NCI-H1694 treated with DMSO at 0.1 percent for 48 hours (cell line): ENCODE data around the gene C2CD4D.

ENCODE experiments used
- DNase-seq: peaks from one replicate; lab custom pipeline; 2025; lab: John Stamatoyannopoulos, UW

C2CD4D gene

DNA sequence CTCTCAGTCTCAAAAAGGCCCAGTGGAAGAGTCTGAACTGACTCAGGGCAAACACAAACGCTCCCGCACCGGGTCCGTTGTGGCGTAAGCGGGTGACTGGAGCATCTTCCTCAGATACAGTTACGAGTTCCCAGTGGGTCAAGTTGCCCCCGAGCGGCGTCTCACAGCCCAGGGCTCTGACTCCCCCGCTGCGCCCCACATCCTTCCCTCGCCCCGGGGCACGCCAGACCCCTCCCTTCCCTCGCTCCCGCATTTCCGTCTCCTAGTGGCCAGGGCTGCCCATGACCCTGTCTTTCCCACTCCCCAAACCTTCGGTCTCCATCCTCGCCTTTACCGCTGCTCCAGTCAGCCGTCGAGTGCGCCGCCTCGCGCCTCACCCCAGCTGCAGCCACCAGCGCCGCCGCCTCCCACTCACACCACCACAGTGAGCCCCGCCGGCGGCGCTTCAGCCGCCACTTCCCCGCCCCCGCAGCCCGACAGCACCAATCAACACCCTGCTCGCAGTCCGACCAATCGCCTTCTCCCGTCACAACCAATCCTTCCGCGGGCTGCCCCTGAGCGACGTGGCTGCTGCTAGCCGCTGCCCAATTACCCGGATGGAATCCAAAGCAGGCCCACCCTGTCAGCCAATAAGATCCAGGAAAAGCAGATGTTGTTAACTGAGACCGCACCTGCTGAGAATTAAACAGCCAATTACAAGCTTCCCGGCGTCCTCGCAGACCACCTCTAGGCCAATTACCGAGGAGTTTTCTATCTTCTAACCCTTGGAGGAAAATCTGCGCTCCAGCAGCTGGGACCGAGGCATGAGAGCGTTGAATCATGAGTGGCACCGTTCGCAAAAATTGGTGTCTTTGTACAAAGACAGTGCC, 49.3 kb downstream of the C2CD4D start, which contains the start of gene TDRKH:
TDRKH (minus strand) TSS at position 430 of the 869 bp plus-strand sequence. CDS start 7,478 bp downstream, outside the sequence.
- DNase-seq: peak; percentile 100
